ENCODE results near the gene RALGAPA1.

DNA sequence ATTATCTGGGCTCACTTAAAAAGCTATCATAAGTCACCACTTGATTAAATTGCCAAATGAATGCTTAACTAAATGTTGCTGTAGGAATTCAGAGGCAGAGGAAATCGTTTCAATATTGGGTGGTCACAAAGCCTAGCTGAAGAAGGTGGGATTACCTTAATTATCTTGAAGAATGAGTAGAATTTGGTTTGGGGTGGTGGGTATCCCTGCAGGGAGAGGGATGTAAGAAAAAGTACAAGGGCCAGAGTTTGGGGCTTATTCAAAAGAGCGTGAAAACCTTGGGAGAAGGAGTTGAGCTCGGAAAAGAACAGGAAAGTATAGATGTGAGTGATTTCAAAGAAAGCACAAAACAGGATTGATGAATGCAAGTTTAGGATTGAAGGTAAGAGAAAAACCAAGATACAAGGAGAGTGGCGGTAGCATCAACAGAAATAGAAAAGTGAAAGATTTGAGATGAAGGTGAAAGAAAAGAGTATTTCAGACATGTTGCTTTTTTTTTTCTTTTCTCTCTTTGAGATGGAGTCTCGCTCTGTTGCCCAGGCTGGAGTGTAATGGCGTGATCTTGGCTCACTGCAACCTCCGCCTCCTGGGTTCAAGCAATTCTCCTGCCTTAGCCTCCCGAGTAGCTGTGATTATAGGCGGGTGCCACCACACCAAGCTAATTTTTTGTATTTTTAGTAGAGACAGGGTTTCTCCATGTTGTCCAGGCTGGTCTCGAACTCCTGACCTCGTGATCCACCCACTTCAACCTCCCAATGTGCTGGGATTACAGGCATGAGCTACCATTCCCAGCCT lies 18.8 kb upstream of the RALGAPA1 start:
- TF ChIP-seq, protein P1, sequence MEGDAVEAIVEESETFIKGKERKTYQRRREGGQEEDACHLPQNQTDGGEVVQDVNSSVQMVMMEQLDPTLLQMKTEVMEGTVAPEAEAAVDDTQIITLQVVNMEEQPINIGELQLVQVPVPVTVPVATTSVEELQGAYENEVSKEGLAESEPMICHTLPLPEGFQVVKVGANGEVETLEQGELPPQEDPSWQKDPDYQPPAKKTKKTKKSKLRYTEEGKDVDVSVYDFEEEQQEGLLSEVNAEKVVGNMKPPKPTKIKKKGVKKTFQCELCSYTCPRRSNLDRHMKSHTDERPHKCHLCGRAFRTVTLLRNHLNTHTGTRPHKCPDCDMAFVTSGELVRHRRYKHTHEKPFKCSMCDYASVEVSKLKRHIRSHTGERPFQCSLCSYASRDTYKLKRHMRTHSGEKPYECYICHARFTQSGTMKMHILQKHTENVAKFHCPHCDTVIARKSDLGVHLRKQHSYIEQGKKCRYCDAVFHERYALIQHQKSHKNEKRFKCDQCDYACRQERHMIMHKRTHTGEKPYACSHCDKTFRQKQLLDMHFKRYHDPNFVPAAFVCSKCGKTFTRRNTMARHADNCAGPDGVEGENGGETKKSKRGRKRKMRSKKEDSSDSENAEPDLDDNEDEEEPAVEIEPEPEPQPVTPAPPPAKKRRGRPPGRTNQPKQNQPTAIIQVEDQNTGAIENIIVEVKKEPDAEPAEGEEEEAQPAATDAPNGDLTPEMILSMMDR (IDR thresholded peaks at IDR 0.05) = no peak
- TF ChIP-seq POLR2A (IDR thresholded peaks at IDR 0.05) = no peak

All from prostate gland (tissue), 2 donors.